Measurements from ENCODE around the gene PFDN4.

GRCh38 chr20:54255157-54255556, 47.3 kb downstream of the PFDN4 start:
- TF ChIP-seq EP300 (IDR thresholded peaks at IDR 0.05) = no peak
- TF ChIP-seq POLR2AphosphoS5 (IDR thresholded peaks at IDR 0.05) = no peak
- TF ChIP-seq CTCF (IDR thresholded peaks at IDR 0.05) = no peak

All from upper lobe of left lung (tissue), 4 donors.